ENCODE results near the gene SENP8.
A peak's percentile ranks its signal among the peaks of the same experiment; 100 is the strongest.
"Not testable (repeated sequence)": the region's sequence is repeated elsewhere in the genome, so short reads cannot be mapped to it uniquely, and the experiment has no call there.

The SENP8 gene

DNA sequence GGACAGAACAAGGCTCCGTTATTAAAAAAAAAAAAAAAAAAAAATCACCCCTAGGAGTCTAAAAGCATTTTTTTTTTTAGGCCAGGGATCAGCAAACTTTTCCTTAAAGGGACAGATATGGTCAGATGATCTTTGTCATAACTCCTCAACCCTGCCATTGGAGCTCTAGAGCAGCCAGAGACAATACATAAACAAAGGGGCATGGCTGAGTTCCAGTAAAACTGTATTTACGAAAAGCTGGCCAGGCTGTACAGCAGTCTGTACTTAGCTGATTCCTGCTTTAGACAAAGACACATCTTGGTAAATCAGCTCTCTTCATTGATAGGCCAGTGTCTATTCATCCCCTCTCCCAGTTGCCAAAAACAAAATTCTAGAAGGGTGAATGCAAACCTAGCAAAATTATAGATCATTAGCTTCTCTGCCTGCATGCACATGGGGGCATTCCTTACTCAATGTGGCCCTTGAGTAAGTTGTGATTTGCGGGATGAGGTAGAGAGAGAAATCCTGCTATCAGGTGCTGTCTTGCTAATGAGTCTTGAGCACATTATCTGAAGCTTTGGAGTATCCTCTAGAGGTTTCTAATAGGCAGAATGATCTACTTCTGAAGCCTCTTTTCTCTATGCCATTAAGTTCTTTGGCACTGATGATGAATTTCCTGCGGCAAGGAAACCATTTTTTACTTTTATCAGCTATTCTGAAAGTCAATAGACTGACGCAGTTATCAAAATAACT lies 35.2 kb downstream of the SENP8 start:
- no peak for DNase-seq
- intact Hi-C loops (cut with DNase I): no loop called here

DNA sequence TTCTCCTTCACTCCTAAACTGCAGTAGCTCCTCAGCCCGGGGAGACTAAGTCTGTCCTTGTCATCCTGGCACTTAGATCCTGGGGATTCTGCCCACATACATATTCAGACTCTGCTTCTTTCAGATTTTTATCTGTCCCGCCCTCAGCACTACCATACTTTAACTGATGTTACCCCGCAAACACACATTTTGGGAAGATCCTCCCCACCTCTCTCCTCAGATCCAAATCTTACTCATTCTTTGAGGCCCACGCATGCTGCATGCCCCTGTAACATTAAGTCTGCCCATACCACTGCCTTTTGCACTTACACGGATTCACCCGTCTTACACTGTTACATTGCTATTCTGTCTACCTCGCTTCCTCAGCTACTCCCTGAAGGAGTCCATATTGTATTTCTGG lies 36.1 kb downstream of the SENP8 start:
- no peak for DNase-seq
- intact Hi-C loops (cut with DNase I): no loop called here

DNA sequence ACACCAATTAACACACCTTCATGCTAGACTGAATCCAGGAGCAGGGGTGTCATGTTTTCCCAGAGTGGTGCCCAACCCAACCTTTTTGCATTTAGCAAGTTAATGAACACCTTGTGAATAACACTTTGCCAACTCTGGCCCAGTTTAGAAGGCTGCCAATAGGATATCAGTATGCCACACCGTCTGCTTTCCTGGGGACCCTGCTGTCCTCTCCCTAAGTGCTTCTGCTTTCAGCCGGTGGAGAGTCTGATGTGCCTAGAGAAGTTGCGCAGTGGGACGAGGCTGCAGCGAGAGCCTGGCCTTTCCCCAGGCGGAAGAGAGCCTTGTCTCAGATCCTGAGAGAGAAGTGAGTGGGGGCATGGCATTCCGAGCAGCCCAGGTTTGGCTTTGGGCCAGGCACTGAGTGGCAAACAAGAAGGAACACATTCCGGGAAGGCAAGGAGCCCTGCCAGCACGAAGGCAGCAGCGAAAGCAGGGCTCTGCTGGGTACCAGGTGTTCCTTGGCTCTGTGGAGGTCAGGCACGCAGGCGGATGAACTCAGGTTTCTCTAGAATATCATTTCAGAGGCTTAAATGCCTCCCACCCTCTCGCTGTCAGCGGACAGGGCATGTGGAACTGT lies 36.9 kb downstream of the SENP8 start:
- intact Hi-C loops (cut with DNase I): loop anchor here (1.0 kb wide), 1 partner anchor 375 kb away; no protein-coding TSS in a partner anchor
- DNase-seq: peak; percentile 50 to 95 (median 73)

DNA sequence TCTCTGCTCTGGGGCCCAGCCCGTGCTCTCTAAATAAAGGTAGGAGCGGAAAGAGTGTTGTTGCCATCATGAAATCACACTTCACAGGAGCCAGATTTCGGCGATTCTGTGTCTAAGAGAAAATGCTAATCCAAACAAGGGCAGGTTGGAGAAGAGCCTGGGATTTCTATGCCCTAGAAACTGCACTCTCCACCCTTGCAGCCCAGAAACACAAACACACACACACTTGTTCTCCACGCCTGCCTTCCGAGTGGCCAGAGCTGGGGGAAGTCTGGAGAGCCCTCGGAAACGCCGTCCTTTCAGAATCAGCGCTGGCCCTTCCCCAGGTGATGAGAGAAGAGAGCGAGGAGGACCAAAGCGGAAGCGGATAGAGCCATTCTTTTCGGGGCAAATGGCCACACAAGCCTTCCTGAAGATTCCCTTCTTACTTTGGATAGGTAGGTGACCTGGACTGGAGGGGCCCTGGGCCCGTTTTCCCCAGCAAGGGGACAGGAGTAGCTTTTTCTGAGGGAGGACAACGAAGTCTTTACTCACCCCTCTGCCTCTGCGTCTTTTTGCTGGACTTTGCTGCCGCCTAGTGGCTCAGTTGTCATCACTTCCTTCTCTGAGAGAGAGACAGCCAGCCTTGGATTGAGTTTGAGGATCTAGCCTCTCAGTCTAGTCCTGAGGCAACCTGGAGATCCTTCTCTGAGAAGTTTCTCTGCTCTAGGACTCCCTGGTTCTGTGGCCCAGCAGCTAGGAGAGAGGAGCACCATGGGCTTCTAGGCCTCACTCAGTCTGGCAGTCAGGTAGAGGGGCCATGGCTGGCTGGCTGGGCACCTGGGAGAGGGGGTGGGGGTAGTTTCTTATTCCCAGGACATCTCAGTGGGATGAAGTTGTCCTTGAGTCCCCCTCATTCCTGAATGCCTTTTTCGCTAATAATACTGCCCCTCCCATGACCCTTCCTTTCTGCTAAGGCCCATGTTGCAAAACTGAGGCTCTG lies 37.7 kb downstream of the SENP8 start:
- DNase-seq: peak; percentile 78 to 97 (median 91)
- intact Hi-C loops (cut with DNase I): loop anchor here (1.0 to 2.0 kb wide), 2 partner anchors 376 to 411 kb away; no protein-coding TSS in a partner anchor

DNA sequence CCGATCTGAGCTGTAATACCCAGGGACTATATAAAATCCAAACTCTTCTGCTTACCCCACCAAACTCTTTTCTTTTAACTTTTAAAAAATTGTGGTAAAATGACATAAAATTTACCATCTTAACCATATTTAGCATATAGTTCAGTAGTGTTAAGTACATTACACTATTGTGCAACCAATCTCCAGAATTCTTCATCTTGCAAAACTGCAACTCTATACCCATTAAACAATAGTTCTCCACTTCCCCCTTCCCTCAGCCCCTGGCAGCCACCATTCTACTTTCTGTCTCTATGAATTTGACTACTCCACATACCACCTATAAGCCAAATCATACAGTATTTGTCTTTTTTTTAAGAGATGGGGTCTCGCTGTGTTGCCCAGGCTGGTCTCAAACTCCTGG lies 38.7 kb downstream of the SENP8 start:
- DNase-seq: no peak
- intact Hi-C loops (cut with DNase I): loop anchor here (2.0 kb wide), 1 partner anchor 412 kb away; no protein-coding TSS in a partner anchor

DNA sequence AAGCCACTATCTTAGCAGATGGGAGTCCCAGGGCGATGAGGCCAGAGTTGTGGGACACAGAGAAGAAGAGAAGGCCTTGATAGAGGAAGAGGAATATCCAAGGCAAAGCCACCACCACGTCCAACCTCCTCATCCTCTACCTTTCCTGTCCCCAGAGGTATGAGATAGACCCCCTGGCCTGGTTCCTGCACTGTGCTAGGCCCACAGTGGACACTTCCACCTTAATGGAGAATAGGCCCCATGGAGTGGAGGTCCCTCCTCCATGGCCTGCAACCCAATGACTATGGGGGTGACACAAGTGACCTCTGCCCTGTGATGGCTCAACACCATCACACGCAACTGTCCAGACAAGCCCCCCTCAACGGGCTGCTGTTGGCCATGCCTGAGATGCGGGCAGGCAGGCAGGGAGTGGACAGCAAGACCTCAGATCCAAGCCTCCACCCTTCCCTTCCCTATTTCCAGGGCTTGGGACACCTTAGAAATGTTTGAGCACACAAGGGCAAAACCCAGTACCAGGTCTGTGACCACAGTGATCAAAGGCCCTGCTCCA lies 42.6 kb downstream of the SENP8 start:
- no peak for DNase-seq
- intact Hi-C loops (cut with DNase I): no loop called here

DNA sequence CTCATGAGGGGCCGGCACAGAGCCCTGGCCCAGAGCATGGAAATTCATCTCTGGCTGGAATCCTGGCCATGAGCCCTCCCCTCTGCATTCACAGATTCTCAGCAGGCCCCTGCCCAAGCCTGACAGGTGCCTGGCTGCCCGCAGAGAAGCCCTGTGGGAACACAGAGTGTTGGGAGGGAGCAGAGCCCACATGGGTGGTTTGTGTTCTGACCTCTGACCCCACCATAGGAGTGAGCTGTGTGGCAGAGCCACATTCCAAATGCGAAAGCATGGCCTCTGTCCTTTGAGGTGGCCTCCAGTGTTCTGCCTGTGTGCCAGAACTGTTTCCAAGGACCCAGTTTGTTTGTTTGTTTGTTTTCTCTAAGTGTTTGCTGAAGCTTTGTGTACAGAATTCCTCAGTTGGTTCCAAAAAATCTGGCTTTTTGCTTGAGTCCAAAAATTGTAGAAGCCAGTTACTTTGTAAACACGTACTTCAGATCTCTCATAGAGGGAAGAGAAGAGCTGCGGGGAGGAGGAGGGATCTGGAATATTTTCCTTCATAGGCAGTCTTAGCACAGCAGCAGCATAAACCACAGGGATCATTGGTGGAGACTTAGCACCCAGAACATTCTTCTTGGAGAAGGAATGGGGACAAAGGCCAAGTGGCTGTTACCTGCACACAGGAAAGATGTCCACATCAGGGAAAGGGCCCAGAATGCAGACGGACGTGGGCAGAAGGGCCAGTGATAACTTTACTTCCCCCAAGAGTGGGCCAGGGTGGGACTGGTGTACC lies 43.3 kb downstream of the SENP8 start:
- no peak for DNase-seq

DNA sequence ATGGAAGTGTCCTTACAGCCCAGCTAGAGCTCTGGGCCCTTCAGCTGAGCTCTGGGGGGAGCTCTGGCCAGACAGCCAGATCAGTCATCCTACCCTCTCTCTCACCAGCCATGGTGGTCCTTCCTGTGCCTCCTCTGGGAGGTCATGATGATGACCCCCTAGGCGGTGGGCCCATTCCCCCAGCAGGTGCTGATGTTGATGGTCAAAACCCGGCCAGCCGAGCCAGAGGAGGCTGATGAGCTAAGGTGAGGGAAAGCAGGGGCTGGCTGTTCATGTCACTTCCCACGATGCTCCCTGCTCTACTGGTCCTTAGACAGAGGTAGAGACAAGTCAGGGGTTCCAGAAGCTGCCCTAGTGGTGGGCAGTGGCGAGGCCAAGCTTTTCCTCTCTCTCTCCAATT lies 44.4 kb downstream of the SENP8 start:
- peak in 1 of 10 donors; percentile 75 for DNase-seq
- intact Hi-C loops (cut with DNase I): no loop called here

More for the DNA sequence above, 43.3 kb downstream of the SENP8 start:
- intact Hi-C loops (cut with DNase I): no loop called here

DNA sequence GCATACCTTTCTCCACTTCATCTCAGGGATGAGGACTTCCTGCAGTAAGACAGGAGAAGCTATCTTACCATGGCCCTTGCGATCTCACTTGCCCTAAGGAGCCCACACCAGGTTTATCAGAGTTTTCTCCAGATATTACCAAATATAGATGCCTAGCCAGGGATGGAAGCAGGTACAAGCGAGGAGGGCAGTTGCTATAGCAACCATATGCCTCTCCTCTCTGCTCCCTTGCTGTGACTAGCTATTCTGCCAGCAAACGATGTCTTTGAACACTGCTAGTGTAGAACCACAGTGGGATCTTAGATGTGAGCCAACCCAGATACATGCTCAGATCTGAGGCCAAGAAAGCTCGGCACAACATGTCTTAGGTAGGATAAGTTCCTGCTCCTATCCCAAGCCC lies 45.5 kb downstream of the SENP8 start:
- intact Hi-C loops (cut with DNase I): no loop called here
- DNase-seq: peak in 2 of 10 donors; percentile 23 to 81

DNA sequence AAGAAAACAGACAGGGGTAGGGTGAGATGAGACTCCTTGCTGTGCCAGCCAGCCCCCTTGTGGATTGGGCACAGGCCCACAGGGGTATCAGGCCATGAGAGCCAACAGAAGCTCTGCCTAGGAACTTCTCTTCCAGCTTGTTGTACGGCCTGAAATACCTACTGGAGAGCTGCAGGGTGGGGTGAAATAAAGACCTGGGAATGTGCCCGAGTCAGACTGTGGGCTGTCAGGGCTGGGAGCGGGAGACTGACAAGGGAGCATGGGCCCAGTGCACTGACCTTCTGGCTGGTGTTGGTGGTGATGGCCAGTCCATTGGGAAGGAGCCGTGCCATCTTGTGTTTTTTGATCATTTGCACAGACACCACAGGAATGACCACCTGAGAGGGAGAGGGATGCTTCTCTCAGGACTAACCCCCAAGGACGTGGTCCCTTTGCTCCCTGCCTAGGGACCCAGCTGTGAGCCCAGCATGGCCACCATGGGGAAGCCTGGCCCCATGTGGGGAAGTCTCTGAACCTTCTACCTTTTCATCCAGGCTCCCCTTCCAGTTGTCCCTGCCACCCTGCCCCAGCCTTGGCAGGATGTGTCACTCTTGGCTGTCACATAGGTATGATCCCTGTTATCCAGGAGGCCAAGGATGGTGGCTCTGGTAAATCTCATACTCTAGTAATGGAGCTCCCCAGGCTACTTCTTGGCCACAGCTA lies 48.7 kb downstream of the SENP8 start:
- intact Hi-C loops (cut with DNase I): no loop called here

DNA sequence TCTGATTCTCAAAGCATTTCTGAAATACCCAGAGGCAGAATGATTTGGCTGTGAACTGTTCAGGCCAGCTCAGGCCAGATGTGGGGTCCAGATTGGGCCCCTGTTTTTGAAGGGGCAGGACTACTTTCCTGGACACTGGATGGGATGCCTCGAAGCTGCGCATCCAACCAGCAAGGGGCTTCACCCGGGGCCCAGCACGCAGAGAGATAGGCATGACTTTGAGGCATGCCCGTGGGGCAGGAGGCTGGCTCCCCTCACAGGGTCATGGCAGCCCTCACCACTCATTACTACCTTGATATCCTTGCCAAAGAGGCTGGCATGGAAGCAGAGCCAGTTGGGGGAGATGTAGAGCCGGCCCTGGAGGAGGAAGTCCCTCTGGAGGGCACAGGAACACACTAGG lies 49.2 kb downstream of the SENP8 start:
- DNase-seq: no peak
- intact Hi-C loops (cut with DNase I): no loop called here

More for the DNA sequence above, 48.7 kb downstream of the SENP8 start:
- no peak for DNase-seq

DNA sequence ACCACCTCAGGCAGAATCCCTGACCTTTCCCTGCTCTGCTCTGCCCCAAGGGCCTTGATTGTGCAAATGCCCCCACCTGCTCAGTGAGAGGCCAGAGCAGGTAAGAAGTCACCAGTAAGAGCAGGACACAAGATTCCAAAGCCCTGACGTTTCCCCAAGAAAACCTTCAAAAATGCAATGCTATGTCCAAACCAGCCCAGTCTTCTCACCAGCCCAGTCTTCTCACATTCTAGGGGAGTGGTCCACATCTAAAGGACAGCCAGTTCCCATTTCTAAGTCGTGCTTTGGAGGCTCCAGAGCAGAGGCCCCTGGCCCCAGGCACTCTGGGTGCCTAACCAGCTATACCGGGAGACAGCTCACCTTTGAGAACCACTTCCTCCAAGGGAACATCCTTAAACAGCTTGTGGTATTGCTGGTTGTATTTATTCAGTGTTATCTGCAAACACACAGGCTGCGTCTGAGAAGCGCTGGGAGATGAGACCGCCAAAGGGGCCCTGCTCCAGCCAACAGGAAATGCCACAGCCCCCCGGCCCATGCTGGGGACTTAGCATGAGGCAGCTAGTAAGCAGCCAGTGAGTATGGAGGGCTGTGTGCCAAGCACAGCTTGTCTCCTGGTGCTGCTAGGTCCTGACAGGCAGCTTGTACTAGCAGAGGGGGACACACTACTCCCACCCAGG lies 50.1 kb downstream of the SENP8 start:
- DNase-seq: no peak
- intact Hi-C loops (cut with DNase I): no loop called here

DNA sequence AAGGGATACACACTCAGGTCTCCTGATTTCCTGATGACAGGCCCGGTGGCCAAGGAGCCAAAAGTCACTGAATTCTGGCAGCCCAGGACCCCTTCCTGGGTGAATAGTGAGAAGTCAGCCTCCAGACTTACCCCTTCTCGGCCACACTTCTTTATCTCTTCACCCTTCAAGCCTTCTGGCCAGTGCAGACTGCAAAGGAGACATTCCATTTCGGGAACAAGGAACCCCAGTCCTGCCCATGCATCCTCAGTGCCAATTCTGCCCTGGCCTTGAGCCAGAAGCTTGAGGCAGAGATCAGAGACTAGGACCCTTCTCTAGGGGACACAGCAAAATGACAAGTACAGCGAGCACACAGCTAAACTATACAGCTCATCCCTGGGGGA lies 50.6 kb downstream of the SENP8 start:
- intact Hi-C loops (cut with DNase I): no loop called here
- no peak for DNase-seq

DNA sequence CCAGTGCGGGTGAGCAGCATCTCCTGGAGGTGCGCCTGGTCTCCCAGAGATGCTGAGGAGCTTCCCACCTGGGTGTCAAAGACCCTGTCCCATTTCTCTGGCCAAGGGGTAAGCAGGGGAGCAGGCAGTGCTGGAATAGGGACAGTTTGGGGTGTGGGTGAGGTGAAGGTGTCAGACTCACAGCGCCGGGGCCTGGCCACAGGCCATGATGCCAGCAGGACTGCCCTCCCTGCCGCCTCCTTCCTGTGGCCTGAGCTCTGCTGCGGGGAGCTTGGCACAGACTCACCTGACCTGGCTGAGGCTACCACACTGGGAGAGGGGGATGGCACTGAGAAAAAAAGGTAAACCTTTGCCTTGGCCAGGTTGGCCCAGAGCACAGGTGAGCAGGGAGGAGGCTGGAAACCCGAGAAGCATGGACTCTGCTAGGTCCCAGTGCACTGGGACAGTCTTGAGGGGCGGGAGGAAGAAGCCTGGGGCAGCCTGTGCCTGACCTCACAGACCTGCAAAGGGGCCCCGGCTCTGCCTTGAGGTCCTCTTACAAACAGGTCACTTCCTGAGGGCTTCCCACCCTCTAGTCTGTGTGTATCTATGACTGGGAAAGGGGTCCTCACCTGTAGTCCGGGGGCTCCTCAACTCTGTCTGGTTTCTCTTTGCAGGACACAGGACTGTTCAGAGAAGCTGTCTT lies 51.2 kb downstream of the SENP8 start:
- intact Hi-C loops (cut with DNase I): no loop called here
- DNase-seq: no peak

DNA sequence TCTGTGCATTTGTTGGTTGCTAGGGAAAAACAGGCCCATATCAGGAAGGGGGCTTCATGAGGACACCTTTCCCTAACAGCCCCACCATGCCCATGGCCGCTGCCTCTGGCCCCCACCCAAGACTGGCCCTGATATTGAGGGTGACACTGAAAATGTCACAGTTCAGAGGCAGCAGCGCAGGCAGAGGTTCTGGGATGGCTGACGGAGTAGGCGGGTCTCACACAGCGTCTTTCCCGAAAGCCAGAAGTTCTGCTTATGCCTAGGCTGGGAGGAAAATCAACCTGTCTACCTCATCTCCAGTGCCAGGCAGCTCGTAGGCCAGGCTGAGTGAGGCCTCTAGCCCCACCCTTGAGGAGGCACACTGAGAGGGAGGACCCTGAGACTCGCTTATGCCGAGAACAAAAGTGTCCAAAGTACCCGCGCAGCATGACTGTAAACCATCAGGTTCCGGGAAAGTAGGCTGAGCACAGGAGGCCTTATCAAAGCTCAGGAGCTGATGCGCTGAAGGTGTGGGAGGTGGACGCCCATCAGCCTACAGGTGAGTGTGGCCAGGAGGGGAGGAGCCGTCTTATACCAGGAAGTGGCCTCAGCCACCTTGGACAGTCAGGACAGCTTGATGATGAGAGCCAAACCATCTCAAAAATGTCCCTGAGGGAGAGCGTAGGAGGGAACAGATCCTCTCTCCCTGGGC lies 51.9 kb downstream of the SENP8 start:
- intact Hi-C loops (cut with DNase I): no loop called here
- DNase-seq: peak in 1 of 10 donors; percentile 66

DNA sequence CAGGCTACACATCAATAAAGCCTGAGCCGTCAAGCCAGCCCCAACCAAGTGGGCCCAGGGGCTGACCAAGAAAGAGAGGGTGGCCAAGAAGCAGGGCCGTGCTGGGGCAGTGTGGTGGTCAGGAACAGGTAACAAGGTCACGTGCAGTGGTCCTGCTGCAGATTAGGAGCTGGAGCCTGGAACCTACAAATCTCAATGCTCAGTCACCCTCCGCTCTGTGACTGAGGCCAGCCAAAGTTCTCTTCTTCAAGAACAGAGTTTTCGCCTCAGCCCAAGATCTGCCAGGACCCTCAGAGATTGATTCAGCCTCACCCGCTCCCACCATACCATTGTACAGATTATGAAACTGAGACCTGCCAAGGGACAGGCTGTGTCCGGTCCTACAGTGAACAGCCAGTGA lies 52.5 kb downstream of the SENP8 start:
- DNase-seq: peak in 1 of 10 donors; percentile 48
- intact Hi-C loops (cut with DNase I): no loop called here

DNA sequence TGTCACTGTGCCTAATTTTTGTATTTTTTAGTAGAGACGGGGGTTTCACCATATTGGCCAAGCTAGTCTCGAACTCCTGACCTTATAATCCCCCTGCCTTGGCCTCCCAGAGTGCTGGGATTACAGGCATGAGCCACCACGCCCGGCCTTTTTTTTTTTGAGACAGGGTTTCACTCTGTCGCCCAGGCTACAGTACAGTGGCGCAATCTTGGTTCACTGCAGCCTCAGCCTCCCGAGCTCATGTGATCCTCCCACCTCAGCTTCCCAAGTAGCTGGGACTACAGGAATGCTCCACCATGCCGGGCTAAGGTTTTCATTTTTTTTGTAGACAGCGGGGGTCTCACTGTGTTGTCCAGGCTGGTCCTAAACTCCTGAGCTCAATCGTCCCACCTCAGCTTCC lies 53.8 kb downstream of the SENP8 start:
- intact Hi-C loops (cut with DNase I): not testable (repeated sequence)
- DNase-seq: peak in 1 of 10 donors; percentile 29
